Fibroblast of skin of left quadriceps (primary cell): ENCODE data around the gene CTAG2.
"Not testable (repeated sequence)": the region's sequence is repeated elsewhere in the genome, so short reads cannot be mapped to it uniquely, and the experiment has no call there.

Source experiments
- DNase-seq, 2 experiments: peaks; one replicate each; pipeline ENCODE4 v3.0.0-alpha.2; 2013; ENCODE audit warnings: low read depth in 2 of 2

The CTAG2 gene

GRCh38 chrX:154648931-154649330, 4.4 kb downstream of the CTAG2 start:
- DNase-seq = no peak

GRCh38 chrX:154645745-154646378, 7.5 kb downstream of the CTAG2 start:
- not testable (repeated sequence) for DNase-seq

GRCh38 chrX:154643708-154644107, 9.7 kb downstream of the CTAG2 start:
- DNase-seq = not testable (repeated sequence)

- not testable (repeated sequence) for DNase-seq
Observed at GRCh38 chrX:154641740-154642139, 11.6 kb downstream of the CTAG2 start.

GRCh38 chrX:154633661-154634060, 19.7 kb downstream of the CTAG2 start:
- not testable (repeated sequence) for DNase-seq

- not testable (repeated sequence) for DNase-seq
Observed at GRCh38 chrX:154630949-154631348, 22.4 kb downstream of the CTAG2 start.

- not testable (repeated sequence) for DNase-seq
Observed at GRCh38 chrX:154628960-154629359, 24.4 kb downstream of the CTAG2 start.

- not testable (repeated sequence) for DNase-seq
Observed at GRCh38 chrX:154620767-154621414, 32.5 kb downstream of the CTAG2 start.

- DNase-seq = not testable (repeated sequence)
Observed at GRCh38 chrX:154619182-154619581, 34.2 kb downstream of the CTAG2 start, which contains the start of gene CTAG1B. TSS of gene CTAG1B (minus strand) at chrX:154619282. CDS start at chrX:154619218, 64 bp downstream.

- not testable (repeated sequence) for DNase-seq
Observed at GRCh38 chrX:154613586-154613985, 39.8 kb downstream of the CTAG2 start.

GRCh38 chrX:154611146-154611545, 42.2 kb downstream of the CTAG2 start:
- DNase-seq = not testable (repeated sequence)

GRCh38 chrX:154608823-154609222, 44.6 kb downstream of the CTAG2 start:
- DNase-seq = not testable (repeated sequence)

GRCh38 chrX:154607976-154608375, 45.4 kb downstream of the CTAG2 start:
- DNase-seq = not testable (repeated sequence)

GRCh38 chrX:154607370-154607769, 46.0 kb downstream of the CTAG2 start:
- no peak for DNase-seq

- DNase-seq = no peak
Observed at GRCh38 chrX:154605566-154605965, 47.8 kb downstream of the CTAG2 start.

- DNase-seq = peak in 1 of 2 experiments; percentile 20
Observed at GRCh38 chrX:154603438-154604430, 49.6 kb downstream of the CTAG2 start.

- no peak for DNase-seq
Observed at GRCh38 chrX:154602766-154603437, 50.5 kb downstream of the CTAG2 start.

- DNase-seq = no peak
Observed at GRCh38 chrX:154602226-154602625, 51.2 kb downstream of the CTAG2 start.
